ENCODE data around the gene UBE2Q1. TPM values are rescaled to one million over a fixed set of nuclear protein-coding genes. Genes with fewer than 3 reads are reported as not detected.

UBE2Q1 gene
- total and polyA plus RNA-seq, 2 experiments from 2014 or later: 5.7 to 37.9 TPM

- Histone ChIP-seq H2AFZ (no peak overlapping the region), H4K20me1 (ENCODE audit: insufficient read depth) (no peaks in the 10 kb centered on the region), H3F3A (ENCODE audit: insufficient read depth) (peaks cover 8% of the 10 kb centered on the region; the same call in 1 of the 2 replicates), H3K9ac (no peak overlapping the region), H3K36me3 (ENCODE audit: low read depth) (peaks cover 54% of the 10 kb centered on the region), H3K9me3 (ENCODE audit: low read depth) (no peaks in the 10 kb centered on the region), H3K79me2 (ENCODE audit: insufficient read depth) (no peaks in the 10 kb centered on the region), H3K4me2 (ENCODE audit: unreplicated experiment) (no peak overlapping the region), H3K27ac (no peak overlapping the region), H3K4me1 (ENCODE audit: insufficient read depth) (no peaks in the 10 kb centered on the region), H3K4me3 (no peak overlapping the region), H3K27me3 (replicated peaks; ENCODE audit: insufficient read depth) (no peaks in the 10 kb centered on the region), H3K9me2 (ENCODE audit: insufficient read depth) (no peaks in the 10 kb centered on the region)
- no peak for TF ChIP-seq EZH2 (IDR thresholded peaks at IDR 0.05; ENCODE audit: insufficient read depth, poor library complexity, severe bottlenecking)
- TF ChIP-seq EZH2phosphoT487 (IDR thresholded peaks at IDR 0.05; ENCODE audit: insufficient read depth, low read depth): no peak
- DNase-seq: no peak
- in situ Hi-C loops (cut with MboI): no loop called here
- 78 to 81% methylated on average over 6 of the region's 6 CpGs for WGBS, 2 experiments (ENCODE audit: low coverage in 1 of 2, low lambda C conversion rate in 2 of 2, missing lambda C conversion rate in 2 of 2)
Observed at GRCh38 chr1:154582885-154583284, 24.4 kb upstream of the UBE2Q1 start.

- in situ Hi-C loops (cut with MboI): no loop called here
- Histone ChIP-seq H3K27me3 (replicated peaks; ENCODE audit: insufficient read depth) (no peaks in the 10 kb centered on the region), H3K79me2 (ENCODE audit: insufficient read depth) (no peaks in the 10 kb centered on the region), H2AFZ (no peak overlapping the region), H3K9me3 (ENCODE audit: low read depth) (no peaks in the 10 kb centered on the region), H3K4me2 (ENCODE audit: unreplicated experiment) (no peak overlapping the region), H3K4me3 (no peak overlapping the region), H4K20me1 (ENCODE audit: insufficient read depth) (no peaks in the 10 kb centered on the region), H3K27ac (no peak overlapping the region), H3K9me2 (ENCODE audit: insufficient read depth) (no peaks in the 10 kb centered on the region), H3F3A (ENCODE audit: insufficient read depth) (peaks cover 8% of the 10 kb centered on the region; the same call in 1 of the 2 replicates), H3K36me3 (ENCODE audit: low read depth) (peaks cover 44% of the 10 kb centered on the region), H3K9ac (no peak overlapping the region), H3K4me1 (ENCODE audit: insufficient read depth) (no peaks in the 10 kb centered on the region)
- 67 to 80% methylated on average over 3 of the region's 3 CpGs for WGBS, 2 experiments (ENCODE audit: low coverage in 1 of 2, low lambda C conversion rate in 2 of 2, missing lambda C conversion rate in 2 of 2)
- TF ChIP-seq EZH2 (IDR thresholded peaks at IDR 0.05; ENCODE audit: insufficient read depth, poor library complexity, severe bottlenecking): no peak
- TF ChIP-seq EZH2phosphoT487 (IDR thresholded peaks at IDR 0.05; ENCODE audit: insufficient read depth, low read depth): no peak
- DNase-seq: no peak
Observed at GRCh38 chr1:154581766-154582165, 23.3 kb upstream of the UBE2Q1 start.

- no peaks in the 10 kb centered on the region for H4K20me1 ChIP-seq (ENCODE audit: insufficient read depth)
Observed at GRCh38 chr1:154579374-154579773, 20.9 kb upstream of the UBE2Q1 start.

GRCh38 chr1:154578058-154578418 is 19.6 kb upstream of the UBE2Q1 start:
- in situ Hi-C loops (cut with MboI): no loop called here
- Histone ChIP-seq H3K4me2 (ENCODE audit: unreplicated experiment) (no peak overlapping the region), H4K20me1 (ENCODE audit: insufficient read depth) (no peaks in the 10 kb centered on the region), H3K9me2 (ENCODE audit: insufficient read depth) (no peaks in the 10 kb centered on the region), H3K9ac (no peak overlapping the region), H3K27ac (no peak overlapping the region), H3K36me3 (ENCODE audit: low read depth) (peaks cover 13% of the 10 kb centered on the region; the same call in 1 of the 2 replicates), H3K79me2 (ENCODE audit: insufficient read depth) (no peaks in the 10 kb centered on the region), H3K27me3 (replicated peaks; ENCODE audit: insufficient read depth) (no peaks in the 10 kb centered on the region), H2AFZ (no peak overlapping the region), H3K4me3 (no peak overlapping the region), H3F3A (ENCODE audit: insufficient read depth) (peaks cover 12% of the 10 kb centered on the region; the same call in 1 of the 2 replicates), H3K9me3 (ENCODE audit: low read depth) (no peaks in the 10 kb centered on the region), H3K4me1 (ENCODE audit: insufficient read depth) (no peaks in the 10 kb centered on the region)
- 32 to 39% methylated on average over 6 of the region's 6 CpGs for WGBS, 2 experiments (ENCODE audit: low coverage in 1 of 2, low lambda C conversion rate in 2 of 2, missing lambda C conversion rate in 2 of 2)
- DNase-seq: no peak
- no peak for TF ChIP-seq EZH2phosphoT487 (IDR thresholded peaks at IDR 0.05; ENCODE audit: insufficient read depth, low read depth)
- TF ChIP-seq EZH2 (IDR thresholded peaks at IDR 0.05; ENCODE audit: insufficient read depth, poor library complexity, severe bottlenecking): no peak

More at GRCh38 chr1:154579374-154579773, 20.9 kb upstream of the UBE2Q1 start:
- H3K4me1 ChIP-seq (ENCODE audit: insufficient read depth): no peaks in the 10 kb centered on the region
- in situ Hi-C loops (cut with MboI): no loop called here
- no peak overlapping the region for H2AFZ ChIP-seq
- H3K9me3 ChIP-seq (ENCODE audit: low read depth): no peaks in the 10 kb centered on the region
- no peak overlapping the region for H3K4me2 ChIP-seq (ENCODE audit: unreplicated experiment)
- DNase-seq: no peak
- no peak overlapping the region for H3K9ac ChIP-seq
- no peaks in the 10 kb centered on the region for H3K27me3 ChIP-seq (replicated peaks; ENCODE audit: insufficient read depth)
- no peak overlapping the region for H3K27ac ChIP-seq
- H3K79me2 ChIP-seq (ENCODE audit: insufficient read depth): no peaks in the 10 kb centered on the region
- peaks cover 23% of the 10 kb centered on the region for H3K36me3 ChIP-seq (ENCODE audit: low read depth)
- 93 to 95% methylated on average over 8 of the region's 8 CpGs for WGBS, 2 experiments (ENCODE audit: low coverage in 1 of 2, low lambda C conversion rate in 2 of 2, missing lambda C conversion rate in 2 of 2)
- no peak overlapping the region for H3K4me3 ChIP-seq
- no peak for TF ChIP-seq EZH2 (IDR thresholded peaks at IDR 0.05; ENCODE audit: insufficient read depth, poor library complexity, severe bottlenecking)
- TF ChIP-seq EZH2phosphoT487 (IDR thresholded peaks at IDR 0.05; ENCODE audit: insufficient read depth, low read depth): no peak
- H3K9me2 ChIP-seq (ENCODE audit: insufficient read depth): no peaks in the 10 kb centered on the region
- H3F3A ChIP-seq (ENCODE audit: insufficient read depth): peaks cover 19% of the 10 kb centered on the region; the same call in 1 of the 2 replicates

All from GM23248 (cell line).